Skeletal muscle satellite cell (primary cell): ENCODE results near the gene TBC1D3L. TPM values are rescaled to one million over a fixed set of nuclear protein-coding genes. Genes with fewer than 3 reads are reported as not detected.
"Not testable (repeated sequence)": the region's sequence is repeated elsewhere in the genome, so short reads cannot be mapped to it uniquely, and the experiment has no call there.

Source experiments
- H3K27me3 ChIP-seq: 2 replicates; pipeline ENCODE4 v1.7.0; 2013; ENCODE audit warnings: low read length; ENCODE audit not compliant: control insufficient read depth, insufficient read depth
- H3K36me3 ChIP-seq: 2 replicates; pipeline ENCODE4 v1.7.0; 2013; ENCODE audit warnings: mild to moderate bottlenecking, control low read depth, low read length; ENCODE audit not compliant: insufficient read depth
- H3K4me1 ChIP-seq: 2 replicates; pipeline ENCODE4 v1.7.0; 2013; ENCODE audit warnings: low read length; ENCODE audit not compliant: control insufficient read depth, insufficient read depth
- H3K4me2 ChIP-seq: 2 replicates; pipeline ENCODE4 v1.7.0; 2013; ENCODE audit warnings: mild to moderate bottlenecking, low read length
- H3K4me3 ChIP-seq: 2 replicates; pipeline ENCODE4 v1.7.0; 2013; ENCODE audit warnings: low read length
- H3K9ac ChIP-seq: 2 replicates; pipeline ENCODE4 v1.7.0; 2013; ENCODE audit warnings: mild to moderate bottlenecking, low read depth, low read length, moderate library complexity
- H3K9me3 ChIP-seq: replicated peaks from 2 replicates; pipeline ENCODE4 v1.7.0; 2013; ENCODE audit warnings: mild to moderate bottlenecking, control low read depth, low read length
- small RNA-seq: library from RNA; depleted of rRNA; stranded (forward); fragments of <200 nt; gene quantifications from one replicate; pipeline ENCODE3, GENCODE V24; 2012
- total RNA-seq: library from RNA; depleted of rRNA; stranded (reverse); fragments of >200 nt; gene quantifications from 2 replicates; pipeline ENCODE4 v1.2.3, GENCODE V29; 2012; rRNA removed

Gene TBC1D3L
- 1.0 and 1.1 TPM in 2 replicates for total RNA-seq

GRCh38 chr17:37988960-37989359 lies at the start of gene TBC1D3L:
Gene TBC1D3L, minus strand, starts transcription at chr17:37989060. Its CDS starts 1,540 bp downstream, at chr17:37987520.
- not testable (repeated sequence) for H3K9ac ChIP-seq, H3K36me3 ChIP-seq, H3K9me3 ChIP-seq

GRCh38 chr17:38003676-38004075 lies 14.8 kb upstream of the TBC1D3L start, which contains the start of gene TBC1D3D:
Gene TBC1D3D, plus strand, starts transcription at chr17:38003976. Its CDS starts 1,585 bp downstream, at chr17:38005561.
- H3K27me3 ChIP-seq, H3K9ac ChIP-seq, H3K4me3 ChIP-seq, H3K4me2 ChIP-seq, H3K4me1 ChIP-seq, H3K36me3 ChIP-seq, H3K9me3 ChIP-seq: not testable (repeated sequence)

More at GRCh38 chr17:37988960-37989359, at the start of gene TBC1D3L:
- not testable (repeated sequence) for H3K4me1 ChIP-seq, H3K4me2 ChIP-seq, H3K4me3 ChIP-seq, H3K27me3 ChIP-seq

Small RNA genes lying within 50 kb of the gene (small RNA-seq; reads per million reads assigned to genes)
- gene RF00001 = not detected
